ENCODE data around the gene BABAM2.

The BABAM2 gene

DNA sequence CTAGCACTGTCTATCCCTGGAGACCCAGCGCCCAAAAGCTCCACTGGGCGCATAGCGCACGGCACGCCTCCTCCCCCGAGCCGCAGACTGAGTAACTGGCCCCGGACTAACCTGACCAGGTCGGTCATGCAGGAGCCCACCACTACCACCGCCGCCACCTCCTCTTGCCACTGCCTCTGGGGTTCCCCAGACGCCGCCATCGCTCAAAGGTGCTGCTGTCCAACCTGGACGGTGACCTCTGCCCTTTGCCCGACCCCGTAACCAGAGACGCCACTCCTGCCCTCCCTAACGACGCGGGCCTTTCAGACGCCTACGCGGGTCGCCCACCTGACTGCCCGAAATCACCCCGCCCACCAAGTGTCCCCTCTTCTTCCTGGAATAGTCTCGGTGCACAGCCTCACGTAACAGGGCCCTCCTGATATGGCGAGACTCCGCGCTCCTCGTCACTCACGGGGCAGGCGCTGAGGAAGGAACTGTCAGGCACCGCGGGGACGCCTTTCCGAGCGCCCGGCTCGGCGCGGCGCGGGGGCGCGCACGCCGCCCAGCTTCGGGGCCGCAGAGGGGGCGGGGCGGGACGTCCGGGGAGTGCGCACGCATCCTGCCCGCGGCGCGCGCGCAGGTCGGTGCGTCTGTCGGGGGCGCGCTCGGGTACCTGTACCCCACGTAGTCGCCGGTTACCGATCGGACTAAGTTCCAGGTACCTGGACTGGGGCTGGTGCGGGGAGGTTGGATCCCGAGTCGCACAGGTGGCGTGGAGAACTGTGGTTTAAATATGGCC lies at the start of gene BABAM2, which contains the start of gene RBKS:
Gene BABAM2, plus strand, starts transcription at position 584 of the 778 bp plus-strand sequence. CDS start 3,828 bp downstream, outside the sequence.
Gene RBKS, minus strand, starts transcription at position 242 of the 778 bp plus-strand sequence. Its CDS starts 42 bp downstream, at position 200.
- no peaks in the 10 kb centered on the region for H3K36me3 ChIP-seq (ENCODE audit: control insufficient read depth, insufficient read depth, low read length)
- H3K4me2 ChIP-seq (ENCODE audit: low read length), result peak within 1 kb of the TSS; percentile 71
- TF ChIP-seq, protein P1, sequence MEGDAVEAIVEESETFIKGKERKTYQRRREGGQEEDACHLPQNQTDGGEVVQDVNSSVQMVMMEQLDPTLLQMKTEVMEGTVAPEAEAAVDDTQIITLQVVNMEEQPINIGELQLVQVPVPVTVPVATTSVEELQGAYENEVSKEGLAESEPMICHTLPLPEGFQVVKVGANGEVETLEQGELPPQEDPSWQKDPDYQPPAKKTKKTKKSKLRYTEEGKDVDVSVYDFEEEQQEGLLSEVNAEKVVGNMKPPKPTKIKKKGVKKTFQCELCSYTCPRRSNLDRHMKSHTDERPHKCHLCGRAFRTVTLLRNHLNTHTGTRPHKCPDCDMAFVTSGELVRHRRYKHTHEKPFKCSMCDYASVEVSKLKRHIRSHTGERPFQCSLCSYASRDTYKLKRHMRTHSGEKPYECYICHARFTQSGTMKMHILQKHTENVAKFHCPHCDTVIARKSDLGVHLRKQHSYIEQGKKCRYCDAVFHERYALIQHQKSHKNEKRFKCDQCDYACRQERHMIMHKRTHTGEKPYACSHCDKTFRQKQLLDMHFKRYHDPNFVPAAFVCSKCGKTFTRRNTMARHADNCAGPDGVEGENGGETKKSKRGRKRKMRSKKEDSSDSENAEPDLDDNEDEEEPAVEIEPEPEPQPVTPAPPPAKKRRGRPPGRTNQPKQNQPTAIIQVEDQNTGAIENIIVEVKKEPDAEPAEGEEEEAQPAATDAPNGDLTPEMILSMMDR (IDR thresholded peaks at IDR 0.05), result no peak
- peak within 1 kb of the TSS; percentile 80 for H3K4me3 ChIP-seq (ENCODE audit: low read depth, low read length)
- no peaks in the 10 kb centered on the region for H3K9me3 ChIP-seq (ENCODE audit: control insufficient read depth, low read length)
- H3K79me2 ChIP-seq, result peaks cover 3% of the 10 kb centered on the region
- H3K27ac ChIP-seq, result peak within 1 kb of the TSS; percentile 92
- peaks cover 2% of the 10 kb centered on the region for H3K4me1 ChIP-seq
- H3K27me3 ChIP-seq (ENCODE audit: control insufficient read depth, insufficient read depth, low read length), result no peaks in the 10 kb centered on the region
- peak within 1 kb of the TSS; percentile 65 for H3K9ac ChIP-seq
- peak within 1 kb of the TSS; percentile 96 for H2AFZ ChIP-seq

DNA sequence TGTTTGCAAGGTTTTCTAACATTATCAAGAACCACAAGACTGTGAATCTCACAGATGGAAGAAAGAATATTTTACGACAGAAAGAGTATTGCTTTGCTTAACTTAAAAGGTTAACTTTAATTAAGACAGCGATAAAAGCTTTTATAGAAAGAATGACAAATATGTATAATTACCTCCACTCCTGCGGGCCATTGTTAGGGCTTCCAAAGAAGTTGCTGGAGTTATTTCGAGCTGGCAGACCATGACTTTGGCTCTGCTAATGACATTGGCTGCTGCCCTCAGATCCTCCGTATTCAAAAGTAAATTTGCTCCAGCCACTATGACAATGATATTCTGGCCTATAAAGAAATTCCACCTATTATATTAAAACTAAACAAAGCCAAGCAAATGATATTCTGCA lies 47.6 kb upstream of the BABAM2 start:
- Histone ChIP-seq H2AFZ (no peak overlapping the region), H3K27me3 (ENCODE audit: control insufficient read depth, insufficient read depth, low read length) (no peaks in the 10 kb centered on the region), H3K27ac (no peak overlapping the region), H3K79me2 (no peaks in the 10 kb centered on the region), H3K4me3 (ENCODE audit: low read depth, low read length) (no peak overlapping the region), H3K9ac (no peak overlapping the region), H3K36me3 (ENCODE audit: control insufficient read depth, insufficient read depth, low read length) (no peaks in the 10 kb centered on the region), H3K4me1 (no peaks in the 10 kb centered on the region), H3K9me3 (ENCODE audit: control insufficient read depth, low read length) (no peaks in the 10 kb centered on the region), H3K4me2 (ENCODE audit: low read length) (no peak overlapping the region)
- TF ChIP-seq, protein P1 (IDR thresholded peaks at IDR 0.05), result no peak

DNA sequence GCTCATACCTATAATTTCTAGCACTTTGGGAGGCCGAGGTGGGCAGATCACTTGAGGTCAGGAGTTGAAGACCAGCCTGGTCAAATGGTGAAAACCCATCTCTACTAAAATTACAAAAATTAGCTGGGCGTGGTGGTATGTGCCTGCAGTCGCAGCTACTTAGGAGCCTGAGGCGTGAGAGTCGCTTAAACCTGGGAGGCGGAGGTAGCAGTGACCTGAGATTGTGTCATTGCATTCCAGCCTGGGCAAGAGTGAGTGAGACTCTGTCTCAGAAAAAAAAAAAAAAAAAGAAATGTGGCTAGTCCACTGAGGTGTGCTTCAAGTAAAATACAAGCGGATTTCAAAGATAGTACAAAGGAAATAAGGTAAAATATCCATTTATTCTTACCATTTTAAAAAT lies 46.5 kb upstream of the BABAM2 start:
- Histone ChIP-seq H3K79me2 (no peaks in the 10 kb centered on the region), H3K9ac (no peak overlapping the region), H3K4me1 (no peaks in the 10 kb centered on the region), H3K4me3 (ENCODE audit: low read depth, low read length) (no peak overlapping the region), H3K36me3 (ENCODE audit: control insufficient read depth, insufficient read depth, low read length) (no peaks in the 10 kb centered on the region), H3K9me3 (ENCODE audit: control insufficient read depth, low read length) (no peaks in the 10 kb centered on the region), H3K27ac (no peak overlapping the region), H3K4me2 (ENCODE audit: low read length) (no peak overlapping the region), H2AFZ (no peak overlapping the region), H3K27me3 (ENCODE audit: control insufficient read depth, insufficient read depth, low read length) (no peaks in the 10 kb centered on the region)
- TF ChIP-seq, protein P1 (IDR thresholded peaks at IDR 0.05), result no peak

DNA sequence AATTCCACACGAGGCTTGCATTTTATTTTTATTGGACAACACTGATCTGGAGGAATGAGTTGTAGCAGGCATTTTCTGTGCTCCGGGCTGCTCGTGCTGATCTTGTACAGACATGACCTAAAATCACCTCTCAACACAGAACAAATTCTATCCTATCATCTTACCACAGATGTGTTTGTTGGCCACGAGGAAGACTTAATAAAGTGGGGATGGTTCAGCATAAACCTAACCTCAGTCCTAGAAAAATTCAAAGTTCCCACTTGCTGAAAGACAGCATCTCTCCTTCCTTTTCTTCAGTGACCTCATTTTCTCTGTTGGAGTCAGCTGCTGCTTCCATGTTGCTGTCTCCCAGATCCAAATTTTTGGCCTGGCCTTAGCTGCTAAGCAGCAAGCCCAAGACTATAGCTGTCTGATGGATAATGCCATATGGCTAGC lies 45.7 kb upstream of the BABAM2 start:
- Histone ChIP-seq H3K79me2 (no peaks in the 10 kb centered on the region), H2AFZ (no peak overlapping the region), H3K27me3 (ENCODE audit: control insufficient read depth, insufficient read depth, low read length) (no peaks in the 10 kb centered on the region), H3K4me3 (ENCODE audit: low read depth, low read length) (no peak overlapping the region), H3K27ac (no peak overlapping the region), H3K9me3 (ENCODE audit: control insufficient read depth, low read length) (no peaks in the 10 kb centered on the region), H3K36me3 (ENCODE audit: control insufficient read depth, insufficient read depth, low read length) (no peaks in the 10 kb centered on the region), H3K9ac (no peak overlapping the region), H3K4me1 (no peaks in the 10 kb centered on the region), H3K4me2 (ENCODE audit: low read length) (no peak overlapping the region)
- TF ChIP-seq, protein P1 (IDR thresholded peaks at IDR 0.05), result no peak

All from parathyroid adenoma (tissue), 2 donors.